ENCODE measurements around the gene ENTPD8. TPM values are rescaled to one million over a fixed set of nuclear protein-coding genes. Genes with fewer than 3 reads are reported as not detected.

ENTPD8 gene
- total RNA-seq, 4 donors from 2014 or later = not detected

DNA sequence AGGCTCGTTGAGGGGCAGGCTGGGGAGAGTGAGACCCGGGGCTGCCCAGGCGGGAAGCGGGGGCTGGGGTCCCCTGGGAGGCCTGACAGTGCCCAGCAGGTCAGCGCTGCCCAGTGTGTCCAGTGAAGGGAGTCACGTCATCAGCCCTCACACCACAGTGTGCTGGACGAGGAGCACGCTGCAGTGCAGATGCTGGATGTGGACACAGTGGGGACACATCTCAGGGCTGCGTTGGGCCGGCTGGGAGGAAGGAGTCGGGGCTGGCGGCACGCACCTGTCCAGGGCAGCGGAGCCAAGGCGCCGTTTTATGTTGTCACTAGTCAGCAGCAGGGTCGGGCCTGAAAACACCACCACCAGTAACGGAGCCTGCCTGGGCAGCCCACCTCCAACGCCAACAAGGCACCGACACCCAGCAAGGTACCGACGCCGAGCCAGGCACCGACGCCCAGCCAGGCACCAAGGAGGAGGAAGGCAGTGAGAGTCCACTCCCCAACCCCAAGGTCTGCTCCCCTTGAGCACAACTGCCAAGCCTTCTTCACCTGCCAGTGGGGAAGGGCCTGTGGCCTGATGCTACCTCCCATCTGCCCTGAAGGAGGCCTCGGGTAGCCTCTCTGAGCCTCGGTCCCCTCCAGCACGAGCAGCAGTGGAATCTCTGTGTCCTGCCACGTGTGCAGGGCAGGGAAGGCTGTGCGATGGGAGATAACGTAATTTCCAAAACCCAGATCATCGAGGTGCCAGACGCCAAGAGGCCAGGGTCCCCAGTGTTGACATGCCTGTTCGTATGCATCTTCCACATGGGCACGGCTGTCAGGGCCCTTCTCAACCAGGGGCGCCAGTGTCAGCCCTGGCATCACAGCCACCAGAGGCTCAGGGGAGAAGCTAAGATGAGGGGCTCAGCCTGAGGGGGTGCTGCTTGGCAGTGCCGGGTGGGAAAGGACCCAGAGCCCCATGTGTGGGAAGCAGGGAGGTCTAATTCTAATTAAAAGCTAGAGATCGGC is 39.8 kb upstream of the ENTPD8 start:
- WGBS = 96% methylated on average over 17 of the region's 38 CpGs

GRCh38 chr9:137479892-137480685 is 38.9 kb upstream of the ENTPD8 start:
- Histone ChIP-seq H3K36me3 (peaks cover 22% of the 10 kb centered on the region), H3K27ac (no peak overlapping the region), H3K27me3 (no peaks in the 10 kb centered on the region), H3K4me3 (no peak overlapping the region), H3K9me3 (peaks cover 6% of the 10 kb centered on the region), H3K4me1 (peaks cover 11% of the 10 kb centered on the region)
- TF ChIP-seq POLR2A (IDR thresholded peaks at IDR 0.05) = no peak
- no peak for TF ChIP-seq EP300 (IDR thresholded peaks at IDR 0.05)
- TF ChIP-seq CTCF (IDR thresholded peaks at IDR 0.05) = no peak
- TF ChIP-seq POLR2AphosphoS5 (IDR thresholded peaks at IDR 0.05) = no peak
- DNase-seq (ENCODE audit: low spot score in 2 of 2) = peak in 1 of 2 donors; percentile 47
- 89% methylated on average over 14 of the region's 32 CpGs for WGBS

More for the DNA sequence above, 39.8 kb upstream of the ENTPD8 start:
- no peaks in the 10 kb centered on the region for H3K27me3 ChIP-seq
- peaks cover 22% of the 10 kb centered on the region for H3K36me3 ChIP-seq
- no peaks in the 10 kb centered on the region for H3K9me3 ChIP-seq
- H3K4me3 ChIP-seq = no peak overlapping the region
- TF ChIP-seq CTCF (IDR thresholded peaks at IDR 0.05) (no peak), POLR2AphosphoS5 (IDR thresholded peaks at IDR 0.05) (no peak), POLR2A (IDR thresholded peaks at IDR 0.05) (no peak), EP300 (IDR thresholded peaks at IDR 0.05) (no peak)
- H3K27ac ChIP-seq = no peak overlapping the region
- DNase-seq (ENCODE audit: low spot score in 2 of 2) = no peak
- peaks cover 11% of the 10 kb centered on the region for H3K4me1 ChIP-seq

GRCh38 chr9:137478962-137479861 is 38.1 kb upstream of the ENTPD8 start:
- Histone ChIP-seq H3K4me3 (no peak overlapping the region), H3K9me3 (peaks cover 7% of the 10 kb centered on the region), H3K36me3 (peaks cover 22% of the 10 kb centered on the region), H3K4me1 (peaks cover 11% of the 10 kb centered on the region), H3K27me3 (no peaks in the 10 kb centered on the region), H3K27ac (no peak overlapping the region)
- DNase-seq (ENCODE audit: low spot score in 2 of 2) = no peak
- 47% methylated on average over 19 of the region's 36 CpGs for WGBS
- no peak for TF ChIP-seq CTCF (IDR thresholded peaks at IDR 0.05)
- TF ChIP-seq EP300 (IDR thresholded peaks at IDR 0.05) = no peak
- TF ChIP-seq POLR2AphosphoS5 (IDR thresholded peaks at IDR 0.05) = no peak
- no peak for TF ChIP-seq POLR2A (IDR thresholded peaks at IDR 0.05)

GRCh38 chr9:137478613-137478961 is 37.4 kb upstream of the ENTPD8 start:
- Histone ChIP-seq H3K27ac (no peak overlapping the region), H3K4me1 (peaks cover 11% of the 10 kb centered on the region), H3K9me3 (peaks cover 7% of the 10 kb centered on the region), H3K36me3 (peaks cover 22% of the 10 kb centered on the region), H3K4me3 (no peak overlapping the region), H3K27me3 (no peaks in the 10 kb centered on the region)
- TF ChIP-seq EP300 (IDR thresholded peaks at IDR 0.05) = no peak
- TF ChIP-seq POLR2AphosphoS5 (IDR thresholded peaks at IDR 0.05) = no peak
- TF ChIP-seq POLR2A (IDR thresholded peaks at IDR 0.05) = no peak
- no peak for TF ChIP-seq CTCF (IDR thresholded peaks at IDR 0.05)
- WGBS = 65% methylated on average over 4 of the region's 11 CpGs
- no peak for DNase-seq (ENCODE audit: low spot score in 2 of 2)
